ENCODE data around the gene USP6. TPM values are rescaled to one million over a fixed set of nuclear protein-coding genes. Genes with fewer than 3 reads are reported as not detected.
"Not testable (repeated sequence)": the region's sequence is repeated elsewhere in the genome, so short reads cannot be mapped to it uniquely, and the experiment has no call there.

Gene USP6
- total RNA-seq, 4 donors from 2014 or later, result 0.06 to 3.8 (median 0.24) TPM; not detected in 1

GRCh38 chr17:5123343-5124124, 7.7 kb downstream of the USP6 start:
- ATAC-seq (ENCODE audit: low FRiP score) (no peak), DNase-seq (ENCODE audit: low spot score) (no peak)
- TF ChIP-seq CTCF (IDR thresholded peaks at IDR 0.05), result no peak

GRCh38 chr17:5124125-5124760, 8.4 kb downstream of the USP6 start:
- ATAC-seq (ENCODE audit: low FRiP score), result peak; percentile 7
- not testable (repeated sequence) for DNase-seq (ENCODE audit: low spot score)

GRCh38 chr17:5124896-5125295, 9.1 kb downstream of the USP6 start:
- ATAC-seq (ENCODE audit: low FRiP score); DNase-seq (ENCODE audit: low spot score): not testable (repeated sequence)

- no peak for ATAC-seq (ENCODE audit: low FRiP score)
- no peak for TF ChIP-seq CTCF (IDR thresholded peaks at IDR 0.05)
- no peak for DNase-seq (ENCODE audit: low spot score)
Measured at GRCh38 chr17:5126719-5127488, 11.1 kb downstream of the USP6 start.

GRCh38 chr17:5127910-5128309, 12.1 kb downstream of the USP6 start:
- no peak for TF ChIP-seq CTCF (IDR thresholded peaks at IDR 0.05)
- no peak for DNase-seq (ENCODE audit: low spot score)
- no peak for ATAC-seq (ENCODE audit: low FRiP score)

- DNase-seq (ENCODE audit: low spot score); ATAC-seq (ENCODE audit: low FRiP score): not testable (repeated sequence)
Measured at GRCh38 chr17:5128387-5128786, 12.6 kb downstream of the USP6 start.

GRCh38 chr17:5128905-5129535, 13.2 kb downstream of the USP6 start:
- no peak for ATAC-seq (ENCODE audit: low FRiP score)
- TF ChIP-seq CTCF (IDR thresholded peaks at IDR 0.05), result no peak
- no peak for DNase-seq (ENCODE audit: low spot score)

- not testable (repeated sequence) for DNase-seq (ENCODE audit: low spot score); ATAC-seq (ENCODE audit: low FRiP score)
Measured at GRCh38 chr17:5129770-5130169, 13.9 kb downstream of the USP6 start.

GRCh38 chr17:5130261-5130660, 14.4 kb downstream of the USP6 start:
- not testable (repeated sequence) for DNase-seq (ENCODE audit: low spot score)

GRCh38 chr17:5130687-5131086, 14.9 kb downstream of the USP6 start:
- DNase-seq (ENCODE audit: low spot score); ATAC-seq (ENCODE audit: low FRiP score): not testable (repeated sequence)

More at GRCh38 chr17:5130261-5130660, 14.4 kb downstream of the USP6 start:
- ATAC-seq (ENCODE audit: low FRiP score), result not testable (repeated sequence)

Data from omental fat pad (tissue), 4 donors.